IMR-90 (cell line): ENCODE results near the gene NKAIN2. TPM values are rescaled to one million over a fixed set of nuclear protein-coding genes. Genes with fewer than 3 reads are reported as not detected.

Experiments used
- ATAC-seq: fragments of 200-7000 bp; cut with Tn5 transposase; 2 replicates; pipeline ENCODE4 v1.9.1; 2020; ENCODE audit warnings: low read depth, mild to moderate bottlenecking, moderate library complexity
- Bru-seq: library from RNA; stranded (reverse); fragments of 400-500 nt; gene quantifications from one replicate; lab custom pipeline; 2021; lab: Mats Ljungman, UMichigan
- BruChase-seq, 2 experiments: library from RNA; stranded (reverse); fragments of 400-500 nt; gene quantifications; one replicate each; lab custom pipeline; 2021; lab: Mats Ljungman, UMichigan
- BruUV-seq: library from RNA; stranded (reverse); fragments of 400-500 nt; replicated peaks from 2 replicates; lab custom pipeline; 2021; lab: Mats Ljungman, UMichigan
- CTCF ChIA-PET: fragments of 300-600 bp; formaldehyde crosslinking; extraction: SDS; loops from one replicate; lab custom pipeline; 2021; ENCODE audit warnings: antibody characterized with exemption; lab: Yijun Ruan, JAX
- POLR2A ChIA-PET: fragments of 300-600 bp; sonication (Branson Sonifier 250); formaldehyde crosslinking; loops from one replicate; lab custom pipeline; 2022; ENCODE audit warnings: antibody characterized with exemption; ENCODE audit not compliant: unreplicated experiment; lab: Charles Lee
- DNase-seq: peaks from one replicate; pipeline ENCODE4 v3.0.0; 2013
- H2AFZ ChIP-seq: replicated peaks from 2 replicates; pipeline ENCODE3; 2013; ENCODE audit warnings: low read length, mild to moderate bottlenecking; ENCODE audit not compliant: poor library complexity
- H2AK5ac ChIP-seq: 2 replicates; pipeline ENCODE4 v1.6.1; 2013; ENCODE audit warnings: low read depth, low read length, inconsistent platforms
- H2AK9ac ChIP-seq: replicated peaks from 2 replicates; pipeline ENCODE3; 2013; ENCODE audit warnings: mild to moderate bottlenecking, low read depth, low read length, moderate library complexity; ENCODE audit not compliant: poor library complexity
- H2BK120ac ChIP-seq: 2 replicates; pipeline ENCODE4 v1.6.1; 2013; ENCODE audit warnings: low read depth, low read length, inconsistent platforms
- H2BK15ac ChIP-seq: 3 replicates; pipeline ENCODE4 v1.6.1; 2013; ENCODE audit warnings: low read depth, low read length, inconsistent platforms
- H2BK20ac ChIP-seq: 2 replicates; pipeline ENCODE4 v1.6.1; 2013; ENCODE audit warnings: low read depth, mild to moderate bottlenecking, inconsistent platforms, low read length, moderate library complexity
- H2BK5ac ChIP-seq: 2 replicates; pipeline ENCODE4 v1.6.1; 2013; ENCODE audit warnings: mild to moderate bottlenecking, low read depth, low read length, inconsistent platforms; ENCODE audit not compliant: poor library complexity, severe bottlenecking
- H3K14ac ChIP-seq: replicated peaks from 2 replicates; pipeline ENCODE4 v1.6.1; 2013; ENCODE audit warnings: low read depth, low read length, inconsistent platforms
- H3K18ac ChIP-seq: 2 replicates; pipeline ENCODE4 v1.6.1; 2013; ENCODE audit warnings: low read depth, low read length, control low read depth
- H3K23ac ChIP-seq: 2 replicates; pipeline ENCODE4 v1.6.1; 2013; ENCODE audit warnings: low read depth, low read length, inconsistent platforms
- H3K27ac ChIP-seq: 2 replicates; pipeline ENCODE4 v1.5.1; 2013; ENCODE audit warnings: mild to moderate bottlenecking, control low read depth, low read length; ENCODE audit not compliant: insufficient read depth
- H3K27me3 ChIP-seq: 2 replicates; pipeline ENCODE4 v1.6.1; 2013; ENCODE audit warnings: low read length; ENCODE audit not compliant: control insufficient read depth, insufficient read depth
- H3K36me3 ChIP-seq: 2 replicates; pipeline ENCODE4 v1.6.1; 2013; ENCODE audit warnings: low read length, mixed read lengths; ENCODE audit not compliant: control insufficient read depth, insufficient read depth
- H3K4ac ChIP-seq: 2 replicates; pipeline ENCODE4 v1.6.1; 2013; ENCODE audit warnings: low read depth, low read length, inconsistent platforms
- H3K4me1 ChIP-seq: 2 replicates; pipeline ENCODE4 v1.6.1; 2013; ENCODE audit warnings: low read length, mixed read lengths; ENCODE audit not compliant: control insufficient read depth, insufficient read depth
- H3K4me2 ChIP-seq: 2 replicates; pipeline ENCODE4 v1.6.1; 2013; ENCODE audit warnings: low read depth, mild to moderate bottlenecking, control low read depth, low read length, moderate library complexity
- H3K4me3 ChIP-seq: 2 replicates; pipeline ENCODE4 v1.5.1; 2013; ENCODE audit warnings: low read depth, mild to moderate bottlenecking, control low read depth, low read length, moderate library complexity; ENCODE audit not compliant: insufficient read depth
- H3K56ac ChIP-seq: 2 replicates; pipeline ENCODE4 v1.6.1; 2013; ENCODE audit warnings: low read length, inconsistent platforms; ENCODE audit not compliant: insufficient read depth; ENCODE audit errors: extremely low read depth
- H3K79me1 ChIP-seq, 2 experiments: 2 replicates each; pipeline ENCODE4 v1.6.1; 2013; ENCODE audit warnings: low read length in 2 of 2, inconsistent platforms in 1 of 2, low read depth in 1 of 2
- H3K9ac ChIP-seq: 2 replicates; pipeline ENCODE4 v1.6.1; 2013; ENCODE audit warnings: low read depth, low read length, control low read depth
- H3K9me1 ChIP-seq: 2 replicates; pipeline ENCODE4 v1.6.1; 2013; ENCODE audit warnings: low read length, inconsistent platforms; ENCODE audit not compliant: insufficient read depth
- H3K9me3 ChIP-seq: 2 replicates; pipeline ENCODE4 v1.6.1; 2013; ENCODE audit warnings: low read length; ENCODE audit not compliant: control insufficient read depth, insufficient read depth
- H4K20me1 ChIP-seq: 2 replicates; pipeline ENCODE4 v1.6.1; 2013; ENCODE audit warnings: low read length, inconsistent platforms; ENCODE audit not compliant: insufficient read depth
- H4K5ac ChIP-seq: 2 replicates; pipeline ENCODE4 v1.6.1; 2013; ENCODE audit warnings: mild to moderate bottlenecking, low read depth, low read length, control low read depth
- H4K8ac ChIP-seq, 2 experiments: 2 replicates each; pipeline ENCODE4 v1.6.1; 2013; ENCODE audit warnings: low read depth in 2 of 2, low read length in 2 of 2, control low read depth in 1 of 2, inconsistent platforms in 1 of 2
- H4K91ac ChIP-seq: 2 replicates; pipeline ENCODE4 v1.6.1; 2013; ENCODE audit warnings: low read depth, low read length, inconsistent platforms; ENCODE audit not compliant: insufficient read depth
- BHLHE40 ChIP-seq: fragments of 150-350 bp; IDR thresholded peaks from 2 replicates; pipeline ENCODE4 v1.6.1; 2016; ENCODE audit warnings: mild to moderate bottlenecking, low read depth, low read length
- CEBPB ChIP-seq: IDR thresholded peaks from 2 replicates; pipeline ENCODE4 v1.6.1; 2012; ENCODE audit warnings: low read depth, low read length, improper control_type of control experiment
- CHD1 ChIP-seq: IDR thresholded peaks from 2 replicates; pipeline ENCODE4 v1.6.1; 2012; ENCODE audit warnings: low read depth, low read length, improper control_type of control experiment
- ELK1 ChIP-seq: fragments of 150-350 bp; IDR thresholded peaks from 2 replicates; pipeline ENCODE4 v1.6.1; 2016; ENCODE audit warnings: low read depth, mild to moderate bottlenecking, low read length, moderate library complexity, borderline replicate concordance
- FOS ChIP-seq: fragments of 150-350 bp; IDR thresholded peaks from 2 replicates; pipeline ENCODE4 v1.6.1; 2016; ENCODE audit warnings: low read depth, low read length
- MAFK ChIP-seq: IDR thresholded peaks from 2 replicates; pipeline ENCODE4 v1.6.1; 2012; ENCODE audit warnings: low read depth, low read length, improper control_type of control experiment
- MAZ ChIP-seq: IDR thresholded peaks from 2 replicates; pipeline ENCODE4 v1.6.1; 2012; ENCODE audit warnings: low read depth, mild to moderate bottlenecking, low read length, improper control_type of control experiment, moderate library complexity, borderline replicate concordance
- MXI1 ChIP-seq: IDR thresholded peaks from 2 replicates; pipeline ENCODE4 v1.6.1; 2012; ENCODE audit warnings: low read depth, mild to moderate bottlenecking, low read length, moderate library complexity, borderline replicate concordance
- POLR2A ChIP-seq: IDR thresholded peaks from 2 replicates; pipeline ENCODE4 v1.6.1; 2012; ENCODE audit warnings: mild to moderate bottlenecking, low read depth, low read length
- RAD21 ChIP-seq: IDR thresholded peaks from 2 replicates; pipeline ENCODE4 v1.6.1; 2012; ENCODE audit warnings: low read length, improper control_type of control experiment
- RCOR1 ChIP-seq: IDR thresholded peaks from 2 replicates; pipeline ENCODE4 v1.6.1; 2012; ENCODE audit warnings: mild to moderate bottlenecking, low read length, improper control_type of control experiment; ENCODE audit not compliant: insufficient replicate concordance
- RFX5 ChIP-seq: IDR thresholded peaks from 2 replicates; pipeline ENCODE4 v1.8.0; 2012; ENCODE audit warnings: low read depth, mild to moderate bottlenecking, low read length, moderate library complexity
- USF2 ChIP-seq: fragments of 150-350 bp; IDR thresholded peaks from 2 replicates; pipeline ENCODE4 v1.6.1; 2017; ENCODE audit warnings: mild to moderate bottlenecking, antibody characterized with exemption, low read length, low read depth
- WGBS, 2 experiments: methylation state at CpG; one replicate each; pipeline versions ENCODE4 v1.1.5 to v1.1.7; 2013; ENCODE audit warnings: missing lambda C conversion rate in 2 of 2; ENCODE audit not compliant: insufficient read length in 1 of 2; ENCODE audit errors: extremely low coverage in 2 of 2; 5-methylcytosine and 5-hydroxymethylcytosine counted together
- dilution Hi-C: fragments of 300-500 bp; cut with HindIII; formaldehyde crosslinking; loops from one replicate; pipeline ENCODE4 v1.14.3; 2018; ENCODE audit warnings: low sequenced_read_pairs; ENCODE audit not compliant: unreplicated experiment
- in situ Hi-C: fragments of 300-500 bp; cut with MboI; formaldehyde crosslinking; loops from 3 replicates; pipeline ENCODE4 v1.14.3; 2019; ENCODE audit warnings: low sequenced_read_pairs, inconsistent platforms, mixed read lengths
- intact Hi-C: fragments of 100-400 bp; cut with micrococcal nuclease; formaldehyde crosslinking; loops from 2 replicates; pipeline ENCODE4 v1.10.0; 2022
- long read RNA-seq: library from polyadenylated mRNA; unstranded; transcript quantifications from one replicate; pipeline ENCODE4 v2.0.0, GENCODE V29; 2021; ENCODE audit not compliant: unreplicated experiment
- polyA plus RNA-seq, 3 experiments: library from polyadenylated mRNA; depleted of rRNA; stranded (reverse); fragments of >200 nt; gene quantifications; 2 replicates each; pipeline ENCODE4 v1.2.3, GENCODE V29; 2012; ENCODE audit warnings: low replicate concordance in 1 of 3
- total RNA-seq: library from RNA; depleted of rRNA; stranded (reverse); fragments of >200 nt; gene quantifications from 2 replicates; pipeline ENCODE4 v1.2.3, GENCODE V29; 2012; rRNA removed
- TF ChIP-seq, protein P1 (sequence below): conservative IDR thresholded peaks from 2 replicates; pipeline ENCODE4 v1.5.1; 2012; ENCODE audit warnings: mild to moderate bottlenecking, low read depth, low read length, improper control_type of control experiment

The NKAIN2 gene
- total RNA-seq, result not detected in 2 replicates
- not detected in 2 replicates for polyA plus RNA-seq (2012; rRNA removed)
- polyA plus RNA-seq (2012; cell fraction: cytosol; rRNA removed), result not detected in 2 replicates
- polyA plus RNA-seq (2012; cell fraction: nucleus; rRNA removed; ENCODE audit: low replicate concordance), result not detected in 2 replicates
- percentile 1 among the genes with signal in this experiment for Bru-seq, nascent RNA
- percentile 1 among the genes with signal in this experiment for BruChase-seq, experiment 1, labeled RNA remaining after a 6-hour chase
- percentile 1 among the genes with signal in this experiment for BruChase-seq, experiment 2, labeled RNA remaining after a 2-hour chase
- long read RNA-seq, partial matches to known transcripts, result 0 of 3 reads
- long read RNA-seq, other reads (novel, unspliced or antisense), result 3 of 3 reads

GRCh38 chr6:123803504-123804013 lies at the start of gene NKAIN2:
Gene NKAIN2 (plus strand): TSS chr6:123803865.
- dilution Hi-C loops, result no loop called here
- ATAC-seq, result peak; percentile 30
- no peak for TF ChIP-seq MXI1
- no peak for TF ChIP-seq RCOR1
- TF ChIP-seq RAD21, result no peak
- no peak for TF ChIP-seq MAZ
- no peak for TF ChIP-seq RFX5
- TF ChIP-seq, protein P1, sequence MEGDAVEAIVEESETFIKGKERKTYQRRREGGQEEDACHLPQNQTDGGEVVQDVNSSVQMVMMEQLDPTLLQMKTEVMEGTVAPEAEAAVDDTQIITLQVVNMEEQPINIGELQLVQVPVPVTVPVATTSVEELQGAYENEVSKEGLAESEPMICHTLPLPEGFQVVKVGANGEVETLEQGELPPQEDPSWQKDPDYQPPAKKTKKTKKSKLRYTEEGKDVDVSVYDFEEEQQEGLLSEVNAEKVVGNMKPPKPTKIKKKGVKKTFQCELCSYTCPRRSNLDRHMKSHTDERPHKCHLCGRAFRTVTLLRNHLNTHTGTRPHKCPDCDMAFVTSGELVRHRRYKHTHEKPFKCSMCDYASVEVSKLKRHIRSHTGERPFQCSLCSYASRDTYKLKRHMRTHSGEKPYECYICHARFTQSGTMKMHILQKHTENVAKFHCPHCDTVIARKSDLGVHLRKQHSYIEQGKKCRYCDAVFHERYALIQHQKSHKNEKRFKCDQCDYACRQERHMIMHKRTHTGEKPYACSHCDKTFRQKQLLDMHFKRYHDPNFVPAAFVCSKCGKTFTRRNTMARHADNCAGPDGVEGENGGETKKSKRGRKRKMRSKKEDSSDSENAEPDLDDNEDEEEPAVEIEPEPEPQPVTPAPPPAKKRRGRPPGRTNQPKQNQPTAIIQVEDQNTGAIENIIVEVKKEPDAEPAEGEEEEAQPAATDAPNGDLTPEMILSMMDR, result no peak
- TF ChIP-seq MAFK, result no peak
- no peak for TF ChIP-seq USF2
- no peak for TF ChIP-seq BHLHE40
- TF ChIP-seq CEBPB, result no peak
- TF ChIP-seq FOS, result no peak
- TF ChIP-seq ELK1, result no peak
- TF ChIP-seq POLR2A, result no peak
- no peak for TF ChIP-seq CHD1

More at GRCh38 chr6:123803504-123804013, at the start of gene NKAIN2:
- Histone ChIP-seq H3K4me1 (peaks cover 2% of the 10 kb centered on the region; the same call in 1 of the 2 replicates), H3K18ac (no peak within 1 kb of the TSS), H4K8ac (no peak within 1 kb of the TSS), H3K4me2 (peak within 1 kb of the TSS; percentile 62), H3K9me1 (no peaks in the 10 kb centered on the region), H3K79me1 (no peaks in the 10 kb centered on the region), H3K27me3 (peaks cover 11% of the 10 kb centered on the region), H3K4ac (no peak within 1 kb of the TSS), H4K20me1 (no peaks in the 10 kb centered on the region), H2AFZ (peak within 1 kb of the TSS; percentile 71), H3K23ac (no peak within 1 kb of the TSS), H2BK5ac (no peak within 1 kb of the TSS), H2BK120ac (no peak within 1 kb of the TSS), H4K5ac (no peak within 1 kb of the TSS), H2AK5ac (no peak within 1 kb of the TSS), H2AK9ac (peak within 1 kb of the TSS; percentile 8), H2BK20ac (no peak within 1 kb of the TSS), H3K4me3 (peak within 1 kb of the TSS; percentile 37), H3K14ac (no peak within 1 kb of the TSS), H3K27ac (no peak within 1 kb of the TSS), H4K91ac (no peak within 1 kb of the TSS), H3K36me3 (no peaks in the 10 kb centered on the region), H3K9ac (no peak within 1 kb of the TSS), H2BK15ac (no peak within 1 kb of the TSS), H3K9me3 (no peaks in the 10 kb centered on the region), H3K56ac (no peak within 1 kb of the TSS)
- 1% methylated on average over 37 of the region's 84 CpGs; no CpG with 5 or more reads in 1 of the 2 experiments for WGBS, 2 experiments
- BruUV-seq, result no TSS peak
- DNase-seq, result no peak
- in situ Hi-C loops (loop anchor here (10.0 kb wide), 1 partner anchor 161 kb away; no protein-coding TSS in a partner anchor), intact Hi-C loops (no loop called here)
- CTCF ChIA-PET, result interaction anchor here (1.1 kb wide), 1 partner anchor 68 kb away, joined by 3 read pairs; no protein-coding TSS in a partner anchor
- POLR2A ChIA-PET, result no interaction called here
